GM19240 (cell line): ENCODE results near the gene PKNOX2.

Source experiments
- DNase-seq: peaks from one replicate; pipeline ENCODE4 v3.0.0; 2011; ENCODE audit warnings: low spot score; ENCODE audit not compliant: insufficient read length

The PKNOX2 gene

DNA sequence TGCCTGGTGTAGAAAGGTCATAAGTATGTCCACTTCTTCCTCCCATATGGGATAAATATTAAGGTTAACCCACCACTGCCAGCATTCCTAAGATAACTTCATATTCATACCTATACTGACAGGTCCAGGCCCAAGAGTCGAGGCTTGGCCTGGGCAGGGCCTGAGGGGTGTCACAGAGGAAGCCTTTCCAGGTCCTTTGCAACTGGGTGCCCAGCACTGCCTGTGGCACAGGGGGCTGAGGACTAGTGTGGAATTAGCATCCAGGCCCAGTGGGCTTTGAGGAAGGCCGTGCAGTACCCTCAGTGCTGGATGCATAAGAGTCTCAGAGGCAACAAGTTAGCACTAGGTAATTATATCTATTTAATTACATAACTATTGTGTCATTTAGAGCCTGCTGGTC lies 65.4 kb downstream of the PKNOX2 start:
- DNase-seq = no peak

DNA sequence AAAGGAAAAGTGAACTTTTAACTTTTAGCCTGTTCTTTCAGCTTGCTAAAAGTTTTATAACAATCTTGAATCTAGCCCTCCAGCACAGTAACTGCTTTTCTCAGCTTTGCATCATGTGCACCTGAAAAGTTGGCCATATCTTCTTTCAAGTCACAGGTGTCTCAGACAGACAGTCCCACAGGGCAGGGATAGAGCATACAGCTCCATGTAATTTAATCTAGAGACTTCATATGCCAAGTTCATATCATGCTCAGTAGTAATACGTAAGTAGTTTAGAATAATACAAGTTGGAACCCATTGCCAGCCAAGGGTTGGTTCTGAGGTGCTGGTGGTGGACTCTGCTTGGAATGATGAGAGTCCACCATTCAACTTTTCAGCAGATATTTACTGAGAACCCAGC lies 68.6 kb downstream of the PKNOX2 start:
- no peak for DNase-seq

DNA sequence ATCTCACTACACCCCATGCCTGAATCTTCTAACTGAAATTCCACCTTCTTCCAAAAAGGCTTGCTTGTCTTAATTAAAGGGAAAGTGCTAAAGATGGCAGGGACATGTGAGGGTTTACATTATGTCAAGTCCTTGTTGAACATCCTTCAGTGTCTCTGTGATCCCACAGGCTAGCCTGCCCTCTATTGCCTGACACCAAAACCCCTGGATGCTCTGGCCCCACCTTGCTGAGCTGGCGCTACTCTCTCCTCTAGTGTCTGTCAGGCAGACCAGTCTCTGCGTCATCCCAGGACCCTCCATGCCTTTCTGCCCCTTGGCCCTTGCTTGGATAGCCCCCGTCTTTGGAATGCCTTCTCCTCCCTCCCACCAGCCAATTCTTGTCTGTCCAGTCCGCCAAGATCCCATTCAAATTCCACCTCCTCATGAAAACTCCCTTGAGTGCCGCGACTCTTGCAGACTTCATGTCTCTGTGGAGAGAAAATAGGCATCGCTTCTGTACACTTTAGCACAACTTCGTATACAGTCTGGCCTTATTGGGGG lies 69.3 kb downstream of the PKNOX2 start:
- no peak for DNase-seq

- DNase-seq = no peak
Observed at GRCh38 chr11:125235071-125235471, 70.5 kb downstream of the PKNOX2 start.

- DNase-seq = no peak
Observed at GRCh38 chr11:125236072-125236825, 71.7 kb downstream of the PKNOX2 start.

DNA sequence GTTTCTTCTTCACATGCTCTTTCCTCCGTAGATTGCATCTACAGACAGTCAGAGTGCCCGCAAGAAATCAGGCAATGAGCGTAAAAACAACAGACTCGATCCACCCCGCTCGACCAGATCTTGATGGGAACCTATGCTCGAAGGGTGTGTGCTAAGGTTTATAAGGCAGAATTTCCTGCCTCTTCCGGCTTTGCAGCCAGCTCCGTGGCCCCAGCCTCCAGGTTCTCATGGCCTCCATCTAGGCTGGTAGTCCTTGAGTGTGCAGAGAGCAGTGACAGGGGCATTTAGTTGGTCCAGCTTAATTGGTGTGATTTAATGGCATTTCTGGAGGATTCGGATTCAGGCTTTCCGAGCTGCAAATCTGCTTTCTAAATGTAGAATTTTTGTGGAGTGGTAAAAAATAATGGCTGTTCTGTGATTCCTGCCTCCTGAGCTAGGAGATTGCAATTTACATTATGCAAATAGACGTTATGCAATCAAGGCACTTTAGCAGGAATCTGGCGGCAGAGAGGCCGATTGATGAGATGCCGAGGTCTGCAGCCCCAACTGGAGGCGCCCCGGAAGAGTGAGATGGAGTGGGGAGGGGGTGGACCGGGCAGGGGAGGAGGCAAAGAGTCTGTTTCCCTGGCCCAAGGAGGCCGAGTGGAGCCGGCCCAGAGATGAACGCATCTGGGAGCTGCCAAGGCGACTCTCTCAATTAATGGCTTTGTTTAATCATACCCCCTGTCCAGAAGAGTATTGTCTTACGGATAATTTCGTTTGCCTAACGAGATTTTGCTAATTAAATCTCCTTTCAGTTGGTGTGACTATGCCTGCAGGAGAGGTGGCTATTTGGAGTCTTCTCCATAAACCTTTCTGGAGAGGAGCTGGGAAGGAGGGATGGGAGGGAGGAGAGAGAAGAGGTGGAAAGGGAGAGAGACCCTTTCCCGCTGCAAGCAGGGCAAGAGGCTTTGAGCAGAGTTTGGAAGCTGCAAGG lies 75.3 kb downstream of the PKNOX2 start:
- DNase-seq = no peak

DNA sequence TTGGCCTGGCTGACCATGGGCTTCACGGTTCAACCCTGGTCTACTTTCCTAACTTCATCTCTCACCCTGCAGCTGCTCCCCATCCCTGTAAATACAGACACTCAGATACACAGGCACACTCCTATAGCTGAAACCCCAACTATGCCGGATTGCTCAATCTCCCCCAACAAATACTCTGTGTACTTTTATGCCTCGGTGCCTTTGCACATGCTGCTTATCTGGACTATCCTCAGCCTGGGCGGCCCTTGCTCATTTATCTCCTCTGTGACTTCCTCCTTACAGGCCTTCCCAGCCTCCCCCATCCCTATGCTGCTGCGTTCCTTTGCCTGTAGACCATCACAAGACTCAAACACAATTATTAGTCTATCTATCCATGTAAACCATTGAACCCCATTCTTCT lies 76.6 kb downstream of the PKNOX2 start:
- no peak for DNase-seq

- DNase-seq = no peak
Observed at GRCh38 chr11:125242141-125242775, 77.7 kb downstream of the PKNOX2 start.

- no peak for DNase-seq
Observed at GRCh38 chr11:125244166-125244565, 79.6 kb downstream of the PKNOX2 start.

GRCh38 chr11:125245299-125245698 lies 80.7 kb downstream of the PKNOX2 start:
- DNase-seq = no peak

DNA sequence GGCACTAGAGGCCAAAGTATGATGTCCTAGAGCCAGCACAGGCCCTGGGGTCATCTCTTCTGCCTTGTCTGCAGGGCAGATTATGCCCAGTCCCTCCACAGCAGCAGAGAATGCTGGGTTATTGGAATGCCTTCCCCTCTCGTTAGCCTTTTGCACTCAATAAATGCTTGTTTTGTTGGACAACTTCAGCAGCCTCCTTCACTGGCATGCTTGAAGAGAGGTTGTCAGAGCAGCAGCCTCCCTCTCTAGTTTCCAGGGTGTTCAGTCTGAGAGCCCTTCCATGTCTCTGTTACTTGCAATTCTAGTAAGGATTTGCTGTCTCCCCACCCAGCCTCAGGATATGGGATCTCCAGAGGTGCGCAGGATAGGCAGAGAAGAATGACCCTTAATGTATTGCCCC lies 82.9 kb downstream of the PKNOX2 start:
- DNase-seq = no peak

- DNase-seq = no peak
Observed at GRCh38 chr11:125250318-125251213, 86.0 kb downstream of the PKNOX2 start.

DNA sequence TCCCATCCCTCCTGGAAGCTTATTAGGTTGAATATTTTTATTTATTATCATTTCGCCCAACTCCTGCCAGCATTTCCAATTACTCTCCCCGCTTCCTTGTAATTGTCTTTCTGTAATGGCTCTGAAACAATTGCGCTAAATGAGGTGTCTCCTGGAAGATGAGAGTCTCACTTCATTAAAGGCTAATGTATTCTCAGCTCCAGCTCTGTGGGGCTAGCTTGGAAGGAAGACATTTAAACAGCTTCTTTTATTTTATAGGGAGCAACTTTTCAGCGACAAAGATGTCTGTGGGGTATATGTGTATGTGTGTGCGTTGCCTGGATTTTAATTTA lies 86.6 kb downstream of the PKNOX2 start:
- DNase-seq = no peak

GRCh38 chr11:125251956-125252355 lies 87.4 kb downstream of the PKNOX2 start:
- no peak for DNase-seq

DNA sequence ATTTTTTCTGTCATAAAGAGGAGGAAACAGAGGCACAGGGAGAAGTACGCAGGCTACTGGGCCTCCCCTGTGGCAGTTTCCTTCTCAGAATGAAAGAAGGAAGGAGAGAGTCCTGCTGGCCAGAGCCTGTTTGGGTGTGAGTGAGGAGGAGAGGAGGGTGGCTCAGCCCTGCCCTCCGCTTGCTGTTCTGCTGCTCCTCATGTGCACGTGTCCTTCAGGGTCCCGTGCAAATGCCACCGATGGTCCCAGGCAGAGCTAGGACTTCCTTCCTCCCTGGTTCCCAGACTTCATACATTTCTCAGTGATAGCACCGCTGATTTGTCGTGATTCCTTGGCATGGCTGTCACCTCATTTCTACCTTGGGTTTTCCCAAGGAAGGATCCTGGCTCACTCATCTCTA lies 88.7 kb downstream of the PKNOX2 start:
- no peak for DNase-seq

DNA sequence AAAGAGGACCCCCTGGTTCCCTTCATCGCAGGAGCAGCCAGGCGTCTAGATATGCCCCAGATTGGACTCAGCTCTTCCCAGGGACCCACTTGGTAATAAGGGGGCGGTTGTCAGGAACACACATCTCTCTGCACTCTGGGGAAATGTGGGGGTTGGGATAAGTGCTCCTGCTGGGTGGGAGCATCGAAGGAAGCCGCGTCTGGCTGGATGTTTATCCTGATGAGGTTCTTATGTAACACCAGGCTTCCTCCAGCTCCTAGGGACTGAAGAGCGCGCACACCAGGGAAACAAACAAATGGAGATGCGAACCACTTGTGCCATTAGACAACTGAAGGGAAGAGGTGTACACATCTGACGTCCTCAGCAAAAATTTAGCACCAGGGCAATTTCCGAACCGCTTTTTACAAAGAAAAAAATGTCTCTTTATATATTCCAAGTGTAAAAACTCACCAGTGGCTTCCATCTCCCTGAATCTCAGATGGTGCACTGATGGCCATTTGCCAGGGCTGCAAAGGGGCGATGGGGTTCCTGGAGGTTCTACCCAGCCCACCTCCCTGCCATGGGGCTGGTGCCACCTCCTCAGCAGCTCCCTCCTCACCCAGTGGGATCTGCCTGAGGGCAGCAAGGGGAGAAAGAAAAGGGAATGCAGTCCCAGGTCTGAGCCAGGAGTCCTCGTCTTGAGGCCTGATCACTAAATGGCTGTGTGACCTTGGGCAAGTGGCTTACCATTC lies 89.4 kb downstream of the PKNOX2 start:
- DNase-seq = no peak

DNA sequence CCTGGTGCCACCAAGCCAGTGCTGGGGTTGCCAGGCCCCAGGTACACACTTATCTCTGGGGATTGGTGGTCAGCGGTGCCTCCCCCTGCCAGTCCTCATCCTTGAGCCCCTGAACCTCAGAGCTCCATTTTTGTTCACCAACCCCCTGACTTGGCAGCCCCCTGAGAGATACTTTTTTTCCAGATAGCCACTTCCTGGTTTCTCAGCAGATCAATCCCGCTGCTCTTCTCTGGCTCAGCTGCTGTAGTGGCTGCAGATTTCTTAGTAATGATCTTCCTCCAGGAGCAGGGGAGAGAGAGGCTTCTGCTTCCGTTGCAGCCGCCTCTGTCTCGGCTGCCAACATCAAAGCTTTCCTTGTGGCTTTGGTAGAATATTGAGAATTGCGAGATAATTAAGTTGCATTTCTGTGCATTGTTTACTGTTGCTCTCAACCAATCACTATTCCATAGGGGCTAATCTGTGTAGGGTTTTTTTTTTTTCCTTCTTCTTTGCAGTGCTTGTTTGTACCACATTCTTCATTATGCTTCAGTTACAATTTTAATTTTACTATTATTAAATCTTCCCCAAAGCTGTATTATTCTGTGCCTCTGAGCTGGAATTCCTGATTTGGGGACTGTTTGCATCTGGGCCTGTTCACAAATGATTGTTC lies 92.1 kb downstream of the PKNOX2 start:
- no peak for DNase-seq

DNA sequence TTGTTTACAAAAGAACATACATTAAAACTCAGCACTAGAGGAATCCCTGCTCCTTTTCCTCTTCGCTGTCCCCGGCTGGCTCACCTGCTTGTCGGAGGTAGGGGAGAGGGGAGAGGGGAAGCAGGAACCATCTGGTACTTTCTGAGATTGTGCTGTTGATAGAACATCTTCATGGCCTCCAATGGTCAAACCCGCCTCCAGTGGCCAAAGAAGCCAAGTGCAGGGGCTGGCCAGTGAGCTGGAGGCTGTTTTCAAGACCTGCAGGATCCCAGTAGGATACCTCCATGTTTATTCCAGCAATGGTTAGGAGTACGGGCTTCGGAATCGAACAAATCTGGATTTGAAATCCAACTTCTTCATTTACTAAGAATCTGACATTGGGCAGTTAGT lies 92.6 kb downstream of the PKNOX2 start:
- DNase-seq = no peak

- DNase-seq = no peak
Observed at GRCh38 chr11:125257751-125258150, 93.2 kb downstream of the PKNOX2 start.
